ENCODE results near the gene XXYLT1.
"Not testable (repeated sequence)": the region's sequence is repeated elsewhere in the genome, so short reads cannot be mapped to it uniquely, and the experiment has no call there.

XXYLT1 gene

GRCh38 chr3:195093731-195094130 is 177.2 kb downstream of the XXYLT1 start:
- DNase-seq = no peak

- DNase-seq = not testable (repeated sequence)
These were observed 182.9 kb downstream of the XXYLT1 start for GRCh38 chr3:195087840-195088601.

- no peak for DNase-seq
These were observed 183.6 kb downstream of the XXYLT1 start for GRCh38 chr3:195087328-195087727.

- no peak for DNase-seq
These were observed 184.1 kb downstream of the XXYLT1 start for GRCh38 chr3:195086885-195087284.

GRCh38 chr3:195086341-195086740 is 184.6 kb downstream of the XXYLT1 start:
- DNase-seq = no peak

GRCh38 chr3:195085356-195086130 is 185.4 kb downstream of the XXYLT1 start:
- no peak for DNase-seq

- DNase-seq = no peak
These were observed 186.2 kb downstream of the XXYLT1 start for GRCh38 chr3:195084746-195085145.

- no peak for DNase-seq
These were observed 187.3 kb downstream of the XXYLT1 start for GRCh38 chr3:195083659-195084058.

- DNase-seq = no peak
These were observed 188.1 kb downstream of the XXYLT1 start for GRCh38 chr3:195082811-195083210.

GRCh38 chr3:195081242-195081963 is 189.6 kb downstream of the XXYLT1 start:
- no peak for DNase-seq

- DNase-seq = no peak
These were observed 190.3 kb downstream of the XXYLT1 start for GRCh38 chr3:195080571-195081151.

- DNase-seq = peak in 2 of 3 donors; percentile 22 to 50
These were observed 190.8 kb downstream of the XXYLT1 start for GRCh38 chr3:195080125-195080524.

- peak in 2 of 3 donors; percentile 31 to 41 for DNase-seq
These were observed 191.3 kb downstream of the XXYLT1 start for GRCh38 chr3:195079636-195080035.

- no peak for DNase-seq
These were observed 192.0 kb downstream of the XXYLT1 start for GRCh38 chr3:195078891-195079440.

GRCh38 chr3:195077611-195078540 is 193.1 kb downstream of the XXYLT1 start:
- DNase-seq = no peak

- no peak for DNase-seq
These were observed 193.9 kb downstream of the XXYLT1 start for GRCh38 chr3:195076981-195077610.

- DNase-seq = peak in 2 of 3 donors; percentile 37 to 52
These were observed 194.8 kb downstream of the XXYLT1 start for GRCh38 chr3:195075941-195076875.

- DNase-seq = peak in 1 of 3 donors; percentile 5
These were observed 195.6 kb downstream of the XXYLT1 start for GRCh38 chr3:195075199-195075940.

Measured in suppressor macrophage treated with lipopolysaccharide for 1 hour (primary cell).